Activated CD8-positive, alpha-beta memory T cell treated with anti-CD3 and anti-CD28 coated beads, Interleukin-2, amount 50 U/mL, for 48 hours (primary cell): ENCODE data around the gene LPGAT1.

ENCODE experiments used
- DNase-seq: peaks from one replicate; pipeline ENCODE4 v3.0.0-alpha.2; 2020

The LPGAT1 gene

DNA sequence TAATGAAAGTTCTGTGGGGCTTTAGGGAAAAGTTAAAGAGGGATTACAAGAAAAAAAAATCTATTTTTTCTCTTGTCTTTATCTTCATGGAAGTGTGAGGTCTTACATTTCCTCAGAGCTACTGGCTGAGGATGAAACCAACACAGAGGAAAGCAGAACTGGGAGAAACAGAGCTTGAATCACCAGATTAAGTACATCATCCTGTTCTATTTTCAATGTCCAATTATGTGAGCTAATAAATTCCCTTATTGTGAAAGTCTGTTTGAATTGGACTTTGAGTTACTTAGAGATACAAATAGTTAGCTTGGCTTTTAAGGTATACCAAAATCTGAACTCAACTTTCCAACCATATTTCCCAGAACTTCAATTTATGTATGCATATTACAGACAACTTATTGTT, 69.2 kb downstream of the LPGAT1 start:
- no peak for DNase-seq

DNA sequence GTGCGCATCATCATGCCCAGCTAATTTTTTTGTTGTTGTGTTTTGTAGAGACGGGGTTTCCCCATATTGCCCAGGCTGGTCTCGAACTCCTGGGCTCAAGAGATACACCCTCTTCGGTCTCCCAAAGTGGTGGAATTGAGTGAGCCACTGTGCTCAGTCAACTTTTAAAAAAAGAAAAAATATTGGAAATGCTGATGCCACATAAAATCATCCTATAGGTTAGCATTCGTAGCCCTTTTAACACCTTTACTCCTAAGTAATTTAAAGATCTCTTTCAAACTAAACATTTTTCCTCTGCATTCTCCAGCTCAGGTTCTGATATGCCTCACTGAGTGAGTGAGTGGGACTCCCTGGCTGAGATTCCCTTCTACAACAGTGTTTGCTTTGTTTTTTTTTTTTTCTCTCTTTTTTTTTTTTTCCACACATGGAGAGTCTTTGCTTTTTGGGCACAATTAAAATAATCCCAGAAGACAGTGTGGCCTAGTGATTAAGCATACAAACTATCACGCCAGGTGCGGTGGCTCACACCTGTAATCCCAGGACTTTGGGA, 74.0 kb downstream of the LPGAT1 start:
- no peak for DNase-seq

GRCh38 chr1:211753649-211754251, 76.8 kb downstream of the LPGAT1 start:
- no peak for DNase-seq

- no peak for DNase-seq
Observed at GRCh38 chr1:211752951-211753486, 77.5 kb downstream of the LPGAT1 start.

- DNase-seq, result no peak
Observed at GRCh38 chr1:211752317-211752716, 78.2 kb downstream of the LPGAT1 start.

DNA sequence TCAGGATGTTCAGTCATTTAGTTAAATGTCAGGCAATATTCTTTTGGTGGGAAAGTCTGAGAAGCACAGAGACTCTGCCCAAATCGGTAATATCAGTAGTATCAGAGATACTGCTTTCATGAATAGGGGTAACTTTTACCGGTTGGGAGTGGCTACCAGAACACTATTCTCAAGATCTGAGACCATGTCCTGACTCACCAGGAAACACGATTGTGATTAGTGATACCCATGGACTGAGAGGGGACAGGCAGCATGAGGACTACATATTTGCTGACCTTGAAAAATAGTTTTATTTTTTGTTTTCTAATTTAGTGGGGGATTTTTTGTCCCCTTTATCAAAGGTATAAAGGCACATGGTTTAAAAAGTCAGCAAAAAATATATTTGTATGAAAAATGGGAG, 79.1 kb downstream of the LPGAT1 start:
- DNase-seq, result no peak

- DNase-seq, result no peak
Observed at GRCh38 chr1:211750599-211750998, 80.0 kb downstream of the LPGAT1 start.

GRCh38 chr1:211749251-211749650, 81.3 kb downstream of the LPGAT1 start:
- DNase-seq, result no peak

GRCh38 chr1:211748810-211749209, 81.8 kb downstream of the LPGAT1 start:
- no peak for DNase-seq

DNA sequence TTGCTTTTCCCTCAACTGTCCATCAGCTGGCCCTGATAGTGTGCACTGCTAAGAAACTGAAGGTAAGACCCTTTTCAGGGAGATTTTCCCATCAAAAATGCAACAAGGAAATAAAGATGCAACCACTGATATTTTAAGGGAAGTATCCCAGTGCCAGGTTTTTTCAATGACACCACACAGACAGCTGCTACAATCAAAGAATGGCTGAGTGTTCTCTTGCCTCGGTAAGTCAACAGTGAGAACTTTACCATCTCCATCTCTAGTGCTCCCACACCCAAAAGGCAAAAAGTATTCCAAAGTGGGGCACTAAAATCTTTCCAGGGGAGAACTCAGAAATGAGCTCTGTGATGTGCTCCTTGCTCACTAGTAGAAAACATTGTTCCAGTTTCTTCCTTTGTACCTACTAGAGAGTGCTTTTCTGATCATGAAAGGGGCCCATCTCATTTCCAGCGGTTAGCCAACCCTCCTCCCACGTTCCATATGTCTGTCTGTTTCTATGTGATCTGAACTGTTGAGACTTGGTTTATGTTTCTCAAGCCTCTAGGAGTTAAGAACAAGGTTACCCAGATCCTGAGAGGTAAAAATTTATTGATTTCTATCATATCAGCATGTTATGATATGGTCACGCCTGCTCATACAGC, 87.6 kb downstream of the LPGAT1 start:
- DNase-seq, result no peak

- DNase-seq, result no peak
Observed at GRCh38 chr1:211742272-211742671, 88.3 kb downstream of the LPGAT1 start.

DNA sequence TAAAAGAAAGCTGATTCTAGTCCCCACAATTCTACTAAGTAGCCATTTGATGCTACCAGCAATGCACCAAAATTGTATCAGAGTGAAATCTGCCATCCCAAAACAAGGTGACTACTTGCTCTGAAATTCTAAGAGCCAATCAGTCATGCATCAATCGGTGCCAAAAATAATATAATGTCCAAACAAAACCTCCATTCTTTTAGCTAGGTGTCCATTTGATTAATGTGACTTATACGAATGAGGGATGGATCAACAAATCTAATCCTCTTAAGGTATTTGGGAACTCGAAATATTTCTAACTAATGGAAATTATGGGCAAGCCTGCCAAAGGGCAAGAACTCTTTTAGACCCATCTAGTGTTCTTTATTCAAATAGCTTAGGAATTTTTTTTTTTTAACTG, 88.8 kb downstream of the LPGAT1 start:
- DNase-seq, result no peak

DNA sequence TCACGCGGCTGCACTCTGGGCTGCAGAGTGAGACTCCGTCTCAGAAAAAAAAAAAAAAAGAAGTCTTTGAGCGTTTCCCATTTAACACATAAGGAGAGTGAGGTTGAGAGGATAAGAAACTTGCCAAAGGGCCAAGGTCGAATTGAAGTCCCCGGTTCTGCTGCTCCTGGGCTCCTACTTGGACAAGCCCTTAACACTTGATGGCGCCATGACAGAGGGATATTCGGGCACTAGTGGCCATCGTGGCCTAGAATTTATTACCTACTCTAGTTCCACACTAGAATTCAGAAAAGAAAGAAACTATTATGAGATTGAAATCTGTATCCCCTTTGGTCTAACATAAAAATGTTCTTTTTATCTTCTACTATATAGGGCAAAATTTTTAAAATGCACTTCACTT, 89.4 kb downstream of the LPGAT1 start:
- DNase-seq, result no peak

DNA sequence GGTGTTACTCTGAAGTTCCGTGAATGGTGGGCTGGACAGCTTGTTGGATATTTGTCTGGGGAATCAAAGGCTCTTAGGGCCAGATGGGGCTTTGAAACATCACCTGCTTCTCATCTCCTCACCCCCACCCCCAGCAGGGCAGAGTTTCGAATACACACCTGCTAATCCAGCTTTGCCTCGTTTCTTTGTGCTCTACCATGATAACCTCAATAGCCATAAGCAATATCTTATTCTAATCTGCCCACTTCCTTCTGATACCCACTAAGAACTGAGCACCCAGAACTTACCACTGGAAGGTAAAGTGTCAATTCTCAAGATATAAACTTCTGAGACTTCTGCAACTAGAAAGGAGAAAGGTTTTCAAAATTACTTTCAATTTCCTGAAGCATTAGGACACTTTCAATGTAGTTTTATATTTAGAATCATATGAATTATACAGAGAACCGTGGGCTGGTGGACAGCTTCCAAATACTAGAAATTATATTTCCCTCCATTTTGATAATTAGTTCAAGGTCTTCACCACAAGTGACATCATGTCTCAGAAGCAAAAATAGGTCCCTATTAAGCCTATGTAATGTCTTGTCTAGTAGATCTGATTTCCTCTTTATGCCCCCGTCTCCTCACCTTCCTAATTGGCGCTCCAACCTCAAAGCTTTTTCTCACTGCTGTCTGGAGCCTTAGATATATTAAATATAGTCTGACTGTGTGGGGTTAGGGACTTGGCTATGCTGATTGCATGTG, 90.7 kb downstream of the LPGAT1 start:
- DNase-seq, result no peak

DNA sequence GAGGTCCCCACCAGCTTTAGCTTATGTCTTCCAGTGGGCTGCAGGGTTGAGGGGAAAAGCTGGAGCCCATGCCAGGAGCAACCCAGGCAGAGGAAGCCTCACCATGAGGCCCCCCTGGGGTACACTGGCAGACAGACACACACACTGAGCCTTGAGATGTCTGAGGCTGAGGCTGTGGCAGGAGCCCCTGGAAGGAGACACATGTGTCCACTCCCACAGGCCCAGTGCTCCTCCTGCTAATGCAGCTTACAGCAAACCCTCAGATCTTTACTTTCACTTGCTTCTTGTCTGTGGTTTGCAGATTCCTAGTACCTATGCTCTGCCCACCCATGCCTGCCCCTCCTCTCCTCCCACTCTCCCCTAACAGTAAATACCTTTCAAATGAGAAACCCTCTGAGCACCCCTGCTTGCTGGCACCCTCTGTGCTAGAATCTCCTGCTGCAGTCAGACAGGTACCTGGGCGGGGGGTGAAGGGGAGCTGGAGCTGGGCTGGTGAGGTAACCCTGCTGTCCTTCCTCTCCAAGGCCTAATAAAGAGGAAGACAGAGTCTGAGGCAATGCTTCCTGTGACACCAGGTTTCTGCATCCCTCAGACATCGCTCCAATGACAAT, 91.8 kb downstream of the LPGAT1 start:
- DNase-seq, result peak; percentile 59

GRCh38 chr1:211738096-211738690, 92.4 kb downstream of the LPGAT1 start:
- DNase-seq, result no peak

DNA sequence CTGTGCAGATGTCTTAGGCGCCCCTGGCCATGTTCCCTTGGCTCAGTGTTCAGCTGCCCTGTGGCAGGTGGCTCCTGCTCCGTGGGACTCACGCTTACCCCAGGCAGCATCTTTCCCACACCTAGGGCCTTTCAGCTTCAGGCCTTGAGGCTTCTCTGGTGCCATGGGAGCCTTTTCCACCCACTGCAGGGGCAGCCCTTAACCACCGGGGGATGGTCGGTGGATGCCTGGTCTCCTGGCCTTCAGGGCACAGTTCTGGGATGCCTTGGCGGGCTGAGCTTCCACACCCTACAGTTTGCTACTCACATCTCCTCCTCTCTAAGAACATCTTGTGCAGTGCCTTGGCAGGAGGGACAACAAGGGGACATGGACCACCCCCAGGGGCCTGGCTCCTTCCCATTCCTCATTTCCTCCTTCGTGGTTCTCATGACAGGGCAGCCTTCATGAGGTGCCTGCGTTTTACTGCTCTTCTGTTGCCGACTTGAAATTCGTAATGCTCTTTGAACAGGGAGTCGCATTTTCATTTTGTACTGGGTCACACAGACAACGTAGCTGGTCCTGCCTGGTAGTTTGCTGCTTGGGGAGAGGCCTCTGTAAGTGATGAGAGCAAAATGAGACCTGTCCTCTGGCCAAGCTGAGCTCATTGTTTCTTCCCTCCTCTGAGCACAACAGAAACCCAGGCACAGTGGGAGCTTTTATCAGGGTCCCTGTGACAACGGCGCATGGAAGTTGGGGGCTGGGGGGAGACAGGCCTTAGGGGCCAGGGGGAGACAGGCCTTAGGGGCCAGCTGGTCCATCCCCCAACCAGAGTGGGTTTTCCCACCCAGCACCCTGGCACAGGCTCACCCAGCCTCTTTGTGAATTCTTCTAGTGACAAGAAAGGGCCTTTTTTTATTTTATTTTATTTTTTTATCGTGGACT, 93.2 kb downstream of the LPGAT1 start:
- no peak for DNase-seq

- no peak for DNase-seq
Observed at GRCh38 chr1:211736351-211736915, 94.1 kb downstream of the LPGAT1 start.

DNA sequence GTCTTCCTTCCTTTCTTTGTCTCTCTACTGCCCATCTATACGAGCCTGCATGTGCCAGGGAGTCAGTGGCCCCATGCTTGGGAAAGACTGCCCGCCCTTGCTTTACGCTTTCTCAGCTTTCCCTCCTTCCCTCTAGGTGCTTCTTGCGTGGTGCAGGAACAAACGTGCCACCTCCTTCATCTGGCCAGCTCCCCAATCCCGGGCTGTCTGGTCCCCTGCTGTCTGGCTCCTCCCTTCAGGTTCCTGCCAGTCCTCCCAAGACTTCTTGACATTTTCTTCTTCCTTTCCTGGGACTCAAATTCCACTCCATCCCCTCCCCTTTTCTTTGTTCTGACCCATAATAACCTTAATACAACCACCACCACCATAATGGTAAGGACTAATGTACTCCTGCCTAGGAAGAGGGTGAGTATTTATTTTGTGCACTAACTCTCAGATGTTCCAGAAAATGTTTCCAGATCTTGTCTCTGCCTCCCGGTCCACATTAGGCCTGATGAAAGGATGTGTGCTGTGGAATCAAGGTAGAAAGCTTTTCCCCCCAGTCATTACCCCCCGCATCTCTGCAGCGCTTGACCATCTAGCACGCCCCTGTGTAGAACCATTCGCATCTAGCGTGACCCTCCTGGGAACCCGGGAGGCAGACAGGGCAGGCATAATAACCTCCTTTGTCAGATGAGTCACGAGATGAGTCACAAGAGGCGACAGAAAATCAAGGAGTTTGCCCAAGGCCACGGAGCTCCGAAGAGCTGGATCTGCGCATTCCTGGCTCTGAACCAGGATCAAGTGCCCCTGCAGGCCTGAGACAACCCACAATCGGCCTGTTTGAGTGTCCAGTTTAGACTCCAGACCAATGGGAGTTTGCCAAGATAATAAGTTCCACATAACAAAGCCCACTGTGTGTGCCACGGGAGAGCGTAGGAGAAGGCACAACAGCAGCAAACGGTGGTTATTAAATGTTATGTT, 95.1 kb downstream of the LPGAT1 start:
- DNase-seq, result no peak

DNA sequence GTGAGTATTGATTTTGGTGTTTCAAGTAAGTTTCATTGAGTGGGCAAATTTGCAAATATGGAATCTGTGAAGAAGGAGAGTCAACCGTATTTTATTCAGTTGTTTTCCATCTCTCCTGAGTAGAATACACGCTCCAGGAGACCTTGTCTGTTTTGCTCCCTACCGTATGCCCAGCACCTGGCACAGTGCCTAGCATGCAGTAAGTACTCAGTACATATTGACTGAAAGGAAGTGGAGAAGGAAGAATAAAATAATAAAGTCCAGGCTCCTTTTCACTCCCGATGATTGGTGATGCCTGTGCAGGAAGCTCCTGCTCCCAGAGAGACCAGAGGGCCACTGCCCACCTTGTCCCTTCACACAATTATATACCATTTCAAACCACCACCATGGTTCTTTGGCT, 95.8 kb downstream of the LPGAT1 start:
- DNase-seq, result no peak
